NCI-H446 treated with DMSO at 0.1 percent for 48 hours (cell line): Measurements from ENCODE around the gene KIF9.
"Not testable (repeated sequence)": the region's sequence is repeated elsewhere in the genome, so short reads cannot be mapped to it uniquely, and the experiment has no call there.

Experiments
- DNase-seq: peaks from one replicate; lab custom pipeline; 2025; lab: John Stamatoyannopoulos, UW

KIF9 gene, protein sequence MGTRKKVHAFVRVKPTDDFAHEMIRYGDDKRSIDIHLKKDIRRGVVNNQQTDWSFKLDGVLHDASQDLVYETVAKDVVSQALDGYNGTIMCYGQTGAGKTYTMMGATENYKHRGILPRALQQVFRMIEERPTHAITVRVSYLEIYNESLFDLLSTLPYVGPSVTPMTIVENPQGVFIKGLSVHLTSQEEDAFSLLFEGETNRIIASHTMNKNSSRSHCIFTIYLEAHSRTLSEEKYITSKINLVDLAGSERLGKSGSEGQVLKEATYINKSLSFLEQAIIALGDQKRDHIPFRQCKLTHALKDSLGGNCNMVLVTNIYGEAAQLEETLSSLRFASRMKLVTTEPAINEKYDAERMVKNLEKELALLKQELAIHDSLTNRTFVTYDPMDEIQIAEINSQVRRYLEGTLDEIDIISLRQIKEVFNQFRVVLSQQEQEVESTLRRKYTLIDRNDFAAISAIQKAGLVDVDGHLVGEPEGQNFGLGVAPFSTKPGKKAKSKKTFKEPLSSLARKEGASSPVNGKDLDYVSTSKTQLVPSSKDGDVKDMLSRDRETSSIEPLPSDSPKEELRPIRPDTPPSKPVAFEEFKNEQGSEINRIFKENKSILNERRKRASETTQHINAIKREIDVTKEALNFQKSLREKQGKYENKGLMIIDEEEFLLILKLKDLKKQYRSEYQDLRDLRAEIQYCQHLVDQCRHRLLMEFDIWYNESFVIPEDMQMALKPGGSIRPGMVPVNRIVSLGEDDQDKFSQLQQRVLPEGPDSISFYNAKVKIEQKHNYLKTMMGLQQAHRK

GRCh38 chr3:47282424-47283192 lies at the start of gene KIF9, which contains the start of gene KLHL18:
Gene KIF9, minus strand, starts transcription at chr3:47282799. Its CDS starts 5,425 bp downstream, at chr3:47277374.
Gene KLHL18, plus strand, starts transcription at chr3:47282944. Its CDS starts 22 bp downstream, at chr3:47282966.
- DNase-seq, result peak; percentile 69

- DNase-seq, result no peak
Measured at GRCh38 chr3:47324278-47324865, 41.8 kb upstream of the KIF9 start.

- no peak for DNase-seq
Measured at GRCh38 chr3:47323431-47324277, 41.1 kb upstream of the KIF9 start.

- no peak for DNase-seq
Measured at GRCh38 chr3:47319956-47320355, 37.4 kb upstream of the KIF9 start.

DNA sequence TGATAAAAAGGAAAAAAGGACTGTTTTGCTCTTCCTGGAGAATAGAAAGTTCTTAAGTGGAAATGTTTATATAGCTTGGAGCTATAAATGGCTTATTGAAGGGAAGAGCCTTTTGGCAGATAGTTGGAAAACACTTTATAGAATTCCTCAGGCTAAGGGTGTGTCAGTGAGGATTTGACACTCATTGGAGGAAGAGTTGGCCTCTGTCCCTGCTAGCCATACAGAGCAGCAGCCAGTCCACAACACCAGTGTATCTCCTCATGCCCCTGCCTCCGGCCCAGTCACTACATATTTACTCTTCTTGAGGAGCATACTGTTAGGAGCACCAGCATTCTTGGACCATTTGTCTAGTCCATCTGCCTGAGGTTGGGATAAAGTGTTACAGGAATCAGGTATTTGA lies 36.3 kb upstream of the KIF9 start:
- no peak for DNase-seq

DNA sequence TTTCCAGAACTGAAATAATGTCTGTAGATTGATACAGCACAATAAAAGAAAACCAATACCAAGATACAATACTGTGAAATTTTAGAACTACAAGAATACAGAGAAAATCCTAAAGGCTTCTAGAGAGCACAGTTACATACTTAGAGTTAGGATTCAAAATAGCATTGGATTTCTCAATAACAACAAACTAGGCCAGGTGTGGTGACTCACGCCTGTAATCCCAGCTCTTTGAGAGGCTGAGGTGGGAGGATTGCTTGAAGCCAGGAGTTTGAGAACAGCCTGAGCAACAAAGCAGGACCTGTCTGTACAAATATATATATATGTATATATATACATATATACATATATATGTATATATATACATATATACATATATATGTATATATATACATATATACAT lies 33.6 kb upstream of the KIF9 start:
- DNase-seq, result not testable (repeated sequence)

DNA sequence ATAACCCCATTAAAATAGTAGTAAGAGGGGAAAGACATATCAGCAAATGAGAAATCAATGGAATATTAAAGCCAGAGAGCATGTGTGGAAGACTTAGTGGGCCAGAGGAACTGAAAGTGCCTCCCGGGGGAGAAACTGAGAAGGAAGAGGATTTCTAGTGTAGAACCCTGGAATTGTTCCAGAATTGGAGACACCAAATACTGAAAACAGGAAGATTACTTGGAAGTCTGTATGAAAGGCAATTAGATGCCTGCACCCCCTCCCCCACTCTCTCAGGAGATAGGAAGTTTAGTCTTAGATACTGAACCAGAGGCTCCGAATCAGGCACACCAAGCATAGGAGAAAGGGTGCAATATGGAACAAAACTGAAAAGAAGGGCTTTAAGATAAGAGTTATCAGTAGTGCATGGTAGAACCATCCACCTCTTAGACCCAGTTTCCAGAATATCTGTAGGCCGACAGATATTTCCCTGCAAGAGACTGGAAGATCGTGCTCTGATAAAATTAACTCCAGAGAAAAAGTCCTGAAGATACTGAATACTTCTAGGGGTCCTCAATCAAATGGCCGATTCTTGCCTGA lies 32.6 kb upstream of the KIF9 start:
- DNase-seq, result no peak

DNA sequence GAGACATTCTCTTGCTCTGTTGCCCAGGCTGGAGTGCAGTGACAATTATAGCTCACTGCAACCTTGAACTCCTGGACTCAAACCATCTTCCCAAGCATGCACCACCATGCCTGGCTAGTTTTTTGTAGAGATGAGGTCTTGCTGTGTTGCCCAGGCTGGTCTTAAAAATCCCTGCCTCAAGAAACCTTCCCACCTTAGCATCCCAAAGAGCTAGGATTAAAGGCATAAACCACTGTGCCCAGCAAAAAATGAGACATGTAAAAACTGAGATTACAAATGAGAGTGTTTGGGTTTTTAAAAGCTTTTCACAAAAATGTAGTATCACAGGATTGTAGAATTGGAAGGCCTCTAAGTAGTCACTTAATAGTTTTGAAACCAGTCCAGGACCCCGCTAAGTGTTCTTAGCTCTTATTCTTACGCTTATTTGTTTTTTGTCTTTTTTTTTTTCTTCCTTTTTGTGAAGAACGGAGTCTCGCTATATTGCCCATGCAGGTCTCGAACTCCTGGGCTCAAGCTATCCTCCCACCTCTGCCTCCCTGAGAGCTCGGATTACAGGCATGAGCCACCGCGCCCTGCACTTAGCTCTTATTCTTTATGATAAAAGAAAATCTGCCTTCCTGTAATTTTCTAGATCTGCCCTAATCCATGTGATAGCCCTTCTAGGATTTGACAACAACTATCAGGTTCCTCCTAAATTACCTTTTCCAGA lies 31.6 kb upstream of the KIF9 start:
- DNase-seq, result no peak

DNA sequence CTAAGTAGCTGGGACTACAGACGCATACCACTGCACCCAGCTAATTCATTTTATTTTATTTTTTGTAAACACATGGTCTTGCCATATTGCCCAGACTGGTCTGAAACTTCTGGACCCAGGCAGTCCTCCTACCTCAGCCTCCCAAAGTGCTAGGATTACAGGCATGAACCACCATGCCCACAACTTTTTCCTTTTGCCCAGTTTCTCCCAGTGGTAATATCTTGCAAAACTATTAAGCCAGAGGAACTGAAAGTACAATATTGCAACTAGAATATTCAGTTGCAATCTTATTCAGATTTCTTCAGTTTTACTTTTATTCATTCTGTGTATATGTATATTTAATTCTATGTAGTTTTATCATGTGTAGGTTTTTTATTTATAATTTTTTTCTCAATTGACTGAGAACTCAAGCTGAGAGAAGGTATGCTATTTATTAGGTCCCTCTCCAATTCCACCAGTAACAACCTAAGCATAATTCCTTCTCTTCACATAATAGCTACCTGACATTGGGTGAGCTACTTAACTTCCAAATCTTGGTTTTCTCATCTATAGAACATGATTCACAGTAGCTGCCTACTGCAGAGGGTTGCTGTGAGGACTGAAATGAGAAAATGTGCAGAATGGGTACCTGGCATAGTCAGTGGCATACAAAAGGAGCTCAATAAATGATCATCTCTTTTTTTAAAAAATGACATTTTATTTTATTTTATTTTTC lies 30.9 kb upstream of the KIF9 start:
- DNase-seq, result no peak

DNA sequence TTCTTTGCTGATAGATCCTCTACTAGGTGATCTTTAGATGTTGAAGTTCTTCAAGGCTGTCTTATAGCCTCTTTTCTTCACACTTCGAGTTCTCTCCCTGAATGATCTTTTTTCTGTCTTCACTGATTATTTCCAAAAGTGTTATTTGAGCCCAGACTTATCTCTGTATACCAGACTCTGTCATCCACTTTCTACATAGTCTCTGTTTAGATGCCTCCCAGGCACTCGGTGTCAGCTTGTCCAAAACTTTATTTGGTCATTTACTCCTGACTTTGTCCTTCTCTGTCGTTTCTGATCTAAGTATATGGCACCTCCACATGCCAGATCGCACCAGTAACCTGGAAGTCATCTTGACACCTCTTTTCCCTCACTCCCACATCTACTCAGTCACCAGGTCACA lies 27.8 kb upstream of the KIF9 start:
- no peak for DNase-seq

DNA sequence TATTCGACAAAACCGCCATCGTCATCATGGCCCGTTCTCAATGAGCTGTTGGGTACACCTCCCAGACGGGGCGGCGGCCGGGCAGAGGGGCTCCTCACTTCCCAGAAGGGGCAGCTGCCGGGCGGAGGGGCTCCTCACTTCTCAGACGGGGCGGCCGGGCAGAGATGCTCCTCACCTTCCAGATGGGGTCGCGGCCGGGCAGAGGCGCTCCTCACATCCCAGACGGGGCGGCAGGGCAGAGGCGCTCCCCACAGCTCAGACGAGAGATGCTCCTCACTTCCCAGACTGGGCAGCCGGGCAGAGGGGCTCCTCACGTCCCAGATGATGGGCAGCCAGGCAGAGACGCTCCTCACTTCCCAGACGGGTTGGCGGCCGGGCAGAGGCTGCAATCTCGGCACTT lies 26.6 kb upstream of the KIF9 start:
- DNase-seq, result not testable (repeated sequence)

GRCh38 chr3:47306022-47306421 lies 23.4 kb upstream of the KIF9 start:
- DNase-seq, result no peak

DNA sequence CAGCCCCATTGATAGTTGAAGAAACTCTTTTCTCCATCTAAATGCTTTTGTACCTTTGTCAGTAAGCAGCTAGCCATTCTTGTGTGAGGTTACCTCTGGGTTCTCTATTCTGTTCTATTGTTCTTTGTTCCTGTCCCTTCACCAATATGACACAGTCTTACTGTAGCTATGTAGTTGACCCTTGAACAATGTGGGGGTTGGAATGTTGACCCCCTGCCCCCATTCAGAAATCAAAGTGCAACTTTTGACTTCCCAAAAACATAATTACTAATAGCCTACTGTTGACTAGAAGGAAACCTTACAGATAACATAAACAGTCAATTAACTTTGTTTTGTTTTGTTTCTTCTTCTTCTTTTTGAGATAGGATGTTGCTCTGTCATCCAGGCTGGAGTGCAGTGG lies 18.9 kb upstream of the KIF9 start:
- DNase-seq, result no peak

DNA sequence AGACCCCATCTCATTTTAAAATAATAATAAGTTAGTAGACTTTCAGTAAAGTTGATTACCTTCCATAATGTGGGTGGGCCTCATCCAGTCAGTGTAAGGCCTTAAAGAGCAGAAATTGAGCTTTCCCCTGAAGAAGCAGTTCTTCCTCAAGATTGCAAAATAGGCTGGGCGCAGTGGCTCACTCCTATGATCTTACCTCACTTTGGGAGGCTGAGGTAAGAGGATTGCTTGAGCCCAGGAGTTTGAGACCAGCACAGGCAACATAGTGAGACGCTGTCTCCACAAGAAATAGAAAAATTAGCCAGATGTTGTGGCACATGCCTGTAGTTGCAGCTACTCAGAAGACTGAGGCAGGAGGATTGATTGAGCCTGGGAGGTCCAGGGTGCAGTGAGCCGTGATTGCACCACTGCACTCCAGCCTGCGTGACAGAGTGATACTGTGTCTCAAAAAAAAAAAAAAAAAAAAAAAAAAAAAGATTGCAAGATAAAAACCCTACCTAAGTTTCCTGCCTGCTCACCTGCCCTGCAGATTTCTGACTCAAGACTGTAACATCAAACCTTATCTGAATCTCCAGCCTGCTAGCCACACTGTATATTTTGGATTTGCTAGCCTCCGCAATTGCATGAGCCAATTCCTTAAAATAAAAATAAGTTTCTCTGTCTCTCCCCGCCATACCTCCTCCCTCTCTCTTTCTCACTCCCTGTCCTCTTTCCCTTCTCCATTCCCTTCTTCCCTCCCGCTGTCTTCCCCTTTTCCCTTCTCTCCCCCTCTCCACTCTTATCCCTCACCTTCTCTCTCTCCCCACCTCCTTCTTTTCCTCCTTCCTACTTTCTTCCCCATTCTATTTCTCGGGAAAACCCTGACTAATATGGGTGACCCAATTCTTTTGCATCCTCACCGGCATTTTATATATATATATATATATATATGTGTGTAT lies 17.1 kb upstream of the KIF9 start:
- no peak for DNase-seq

DNA sequence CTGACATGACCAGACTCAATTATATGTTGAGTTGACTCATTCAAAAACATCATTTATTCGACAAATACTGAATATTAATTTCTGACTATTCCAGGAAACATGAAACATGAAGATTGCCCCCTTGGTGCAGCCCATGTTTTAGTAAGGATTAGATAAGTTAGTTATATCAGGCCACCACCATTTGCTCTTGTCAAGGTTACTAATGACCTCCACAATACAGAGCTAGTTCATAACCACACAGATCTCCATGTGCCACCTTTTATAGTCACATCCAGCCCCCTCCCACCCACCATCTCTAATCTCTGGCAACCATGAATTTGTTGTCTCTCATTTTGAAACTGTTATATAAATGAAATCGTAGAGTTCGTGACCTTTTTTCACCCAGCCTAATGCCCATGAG lies 15.8 kb upstream of the KIF9 start:
- DNase-seq, result no peak

DNA sequence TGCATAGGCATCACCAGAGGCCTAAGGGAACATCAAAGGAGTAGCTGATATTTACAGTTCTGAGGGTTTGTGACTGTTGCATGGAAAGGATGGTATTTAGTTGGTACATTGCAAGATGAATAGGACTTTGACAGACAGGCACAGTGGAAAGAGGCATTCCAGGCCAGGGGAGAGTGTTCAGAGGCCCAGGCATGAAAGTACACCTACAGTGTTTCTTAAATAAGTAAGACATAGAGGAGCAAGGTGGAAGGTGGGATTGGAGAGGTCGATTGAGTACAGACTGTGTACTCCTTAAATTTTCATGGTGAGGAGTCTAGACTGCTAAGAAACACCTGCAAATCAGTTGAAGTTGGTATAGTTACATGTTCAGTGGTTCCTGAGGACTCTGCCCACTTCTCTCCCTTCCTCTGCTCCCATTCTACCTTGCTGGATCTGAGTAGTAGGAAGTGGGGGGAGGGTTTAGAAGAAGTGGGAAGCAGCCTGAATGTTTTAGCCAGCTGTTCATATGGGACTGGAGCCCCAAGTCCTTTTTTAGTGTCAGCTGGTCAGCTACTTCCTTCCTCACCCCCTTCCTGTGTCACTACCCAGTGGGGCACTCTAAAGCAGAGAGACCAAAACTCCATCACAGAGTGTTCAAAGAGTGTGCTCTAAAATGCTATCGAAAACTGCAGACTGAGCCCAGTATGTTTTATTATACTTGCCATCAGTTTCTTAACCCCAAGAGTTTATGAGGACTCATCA lies 14.1 kb upstream of the KIF9 start:
- no peak for DNase-seq

DNA sequence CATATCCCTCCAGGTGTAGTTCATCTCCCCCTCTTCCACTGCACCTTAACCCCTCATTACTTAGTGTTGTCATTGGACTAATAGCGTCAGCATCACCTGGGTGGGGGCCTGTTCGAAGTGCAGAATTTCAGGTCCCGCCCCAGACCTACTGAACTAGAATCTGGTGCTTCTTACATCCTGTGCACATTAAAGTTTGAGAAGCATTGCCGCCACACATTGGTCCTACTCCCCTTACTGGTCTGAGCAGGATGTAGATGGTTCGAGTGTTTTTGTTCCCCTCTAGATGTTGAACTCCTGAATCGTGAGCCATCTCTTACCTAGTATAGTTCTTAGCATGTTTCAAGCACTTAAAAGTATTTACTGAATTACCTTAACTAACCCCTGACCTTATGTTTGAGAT lies 13.4 kb upstream of the KIF9 start:
- no peak for DNase-seq

GRCh38 chr3:47295322-47295721 lies 12.7 kb upstream of the KIF9 start:
- no peak for DNase-seq
